Activated B cell treated with CpG ODN at 0.5 μM for 24 hours (primary cell): Measurements from ENCODE around the gene PSMB8. TPM values are rescaled to one million over a fixed set of nuclear protein-coding genes. Genes with fewer than 3 reads are reported as not detected.

ENCODE experiments used
- ATAC-seq: fragments of 200-7000 bp; cut with Tn5 transposase; one replicate; pipeline ENCODE4 v1.10.0; 2021; ENCODE audit warnings: low read depth, mild to moderate bottlenecking, moderate library complexity
- CTCF ChIA-PET: fragments of 350-600 bp; sonication (Branson Sonifier 250); formaldehyde crosslinking; loops from one replicate; lab custom pipeline; 2021; ENCODE audit warnings: antibody characterized with exemption; lab: Charles Lee
- POLR2A ChIA-PET: fragments of 350-600 bp; sonication (Branson Sonifier 250); formaldehyde crosslinking; loops from one replicate; lab custom pipeline; 2021; ENCODE audit warnings: antibody characterized with exemption; lab: Charles Lee
- DNase-seq: peaks from one replicate; pipeline ENCODE4 v3.0.0; 2022
- H3K27ac Mint-ChIP-seq: one replicate; pipeline ENCODE4 v1.8.0; 2020; ENCODE audit warnings: mixed read lengths
- H3K27me3 Mint-ChIP-seq: one replicate; pipeline ENCODE4 v1.8.0; 2021; ENCODE audit warnings: mixed read lengths
- H3K36me3 Mint-ChIP-seq: one replicate; pipeline ENCODE4 v1.8.0; 2021; ENCODE audit warnings: low read depth, mixed read lengths
- H3K4me1 Mint-ChIP-seq: one replicate; pipeline ENCODE4 v1.8.0; 2021; ENCODE audit warnings: mixed read lengths
- H3K4me3 Mint-ChIP-seq: one replicate; pipeline ENCODE4 v1.8.0; 2020; ENCODE audit warnings: mild to moderate bottlenecking, mixed read lengths
- H3K9me3 Mint-ChIP-seq: one replicate; pipeline ENCODE4 v1.8.0; 2020; ENCODE audit warnings: mixed read lengths
- intact Hi-C: fragments of 100-400 bp; cut with micrococcal nuclease; formaldehyde crosslinking; loops from one replicate; pipeline ENCODE4 v1.15.1; 2024
- total RNA-seq: library from RNA; stranded (reverse); gene quantifications from 2 replicates; pipeline ENCODE4 v1.2.3, GENCODE V29; 2022
- TF ChIP-seq, protein P1 (sequence below): fragments of 200-600 bp; IDR thresholded peaks from one replicate; pipeline ENCODE4 v1.8.0; 2022; ENCODE audit warnings: antibody characterized with exemption, mild to moderate bottlenecking

PSMB8 gene
- total RNA-seq, 1 donor from 2014 or later, result 182 TPM

DNA sequence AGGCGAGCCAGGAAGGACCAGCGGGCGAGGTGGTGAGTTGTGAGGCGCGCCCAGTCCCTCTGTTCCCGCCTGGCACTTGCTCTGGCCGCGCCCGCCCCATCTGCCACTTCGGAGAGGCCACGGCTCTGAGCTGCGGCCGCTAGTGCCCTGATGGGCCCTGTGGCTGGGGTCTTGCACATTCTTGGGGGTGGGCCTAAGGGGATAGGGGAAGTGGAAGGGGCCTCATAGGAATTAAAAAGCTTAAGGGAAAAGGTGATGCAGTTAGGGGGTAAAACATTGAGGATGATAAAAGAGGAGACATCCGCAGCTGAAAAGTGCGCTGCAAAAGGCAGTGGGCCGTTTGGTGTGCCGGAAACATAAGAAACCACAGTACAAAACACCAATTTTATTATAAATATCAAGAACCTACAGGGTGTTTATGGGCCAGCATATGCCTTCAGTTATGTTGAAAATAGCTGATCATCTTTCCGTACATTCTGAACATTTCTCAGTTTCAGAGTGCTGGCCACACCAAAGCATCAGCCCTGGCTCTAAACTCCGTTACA lies 1.1 kb upstream of the PSMB8 start:
- ChIA-PET POLR2A (interaction anchor here (0.5 to 11.9 kb wide), 61 partner anchors 13 to 1049 kb away, joined by 3 to 904 read pairs (median 5); partner anchors contain the start of genes AGPAT1, ATF6B, B3GALT4 and BRD2), CTCF (interaction anchor here (0.9 to 9.7 kb wide), 7 partner anchors 10 to 140 kb away, joined by 3 to 218 read pairs (median 5); partner anchors contain the start of genes HLA-DMA, PSMB9 and TAP1)
- peaks cover 97% of the 10 kb centered on the region for H3K36me3 Mint-ChIP-seq
- TF ChIP-seq, protein P1, sequence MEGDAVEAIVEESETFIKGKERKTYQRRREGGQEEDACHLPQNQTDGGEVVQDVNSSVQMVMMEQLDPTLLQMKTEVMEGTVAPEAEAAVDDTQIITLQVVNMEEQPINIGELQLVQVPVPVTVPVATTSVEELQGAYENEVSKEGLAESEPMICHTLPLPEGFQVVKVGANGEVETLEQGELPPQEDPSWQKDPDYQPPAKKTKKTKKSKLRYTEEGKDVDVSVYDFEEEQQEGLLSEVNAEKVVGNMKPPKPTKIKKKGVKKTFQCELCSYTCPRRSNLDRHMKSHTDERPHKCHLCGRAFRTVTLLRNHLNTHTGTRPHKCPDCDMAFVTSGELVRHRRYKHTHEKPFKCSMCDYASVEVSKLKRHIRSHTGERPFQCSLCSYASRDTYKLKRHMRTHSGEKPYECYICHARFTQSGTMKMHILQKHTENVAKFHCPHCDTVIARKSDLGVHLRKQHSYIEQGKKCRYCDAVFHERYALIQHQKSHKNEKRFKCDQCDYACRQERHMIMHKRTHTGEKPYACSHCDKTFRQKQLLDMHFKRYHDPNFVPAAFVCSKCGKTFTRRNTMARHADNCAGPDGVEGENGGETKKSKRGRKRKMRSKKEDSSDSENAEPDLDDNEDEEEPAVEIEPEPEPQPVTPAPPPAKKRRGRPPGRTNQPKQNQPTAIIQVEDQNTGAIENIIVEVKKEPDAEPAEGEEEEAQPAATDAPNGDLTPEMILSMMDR, result no peak
- peak overlapping the region; percentile 100 for H3K27ac Mint-ChIP-seq
- no peaks in the 10 kb centered on the region for H3K27me3 Mint-ChIP-seq
- ATAC-seq (no peak), DNase-seq (no peak)
- intact Hi-C loops, result loop anchor here (1.0 to 5.0 kb wide), 4 partner anchors 8 to 572 kb away; partner anchors contain the start of genes CUTA, HLA-DMB and TAP1
- H3K4me1 Mint-ChIP-seq, result peaks cover 89% of the 10 kb centered on the region
- H3K9me3 Mint-ChIP-seq, result no peaks in the 10 kb centered on the region
- peak overlapping the region; percentile 99 for H3K4me3 Mint-ChIP-seq

DNA sequence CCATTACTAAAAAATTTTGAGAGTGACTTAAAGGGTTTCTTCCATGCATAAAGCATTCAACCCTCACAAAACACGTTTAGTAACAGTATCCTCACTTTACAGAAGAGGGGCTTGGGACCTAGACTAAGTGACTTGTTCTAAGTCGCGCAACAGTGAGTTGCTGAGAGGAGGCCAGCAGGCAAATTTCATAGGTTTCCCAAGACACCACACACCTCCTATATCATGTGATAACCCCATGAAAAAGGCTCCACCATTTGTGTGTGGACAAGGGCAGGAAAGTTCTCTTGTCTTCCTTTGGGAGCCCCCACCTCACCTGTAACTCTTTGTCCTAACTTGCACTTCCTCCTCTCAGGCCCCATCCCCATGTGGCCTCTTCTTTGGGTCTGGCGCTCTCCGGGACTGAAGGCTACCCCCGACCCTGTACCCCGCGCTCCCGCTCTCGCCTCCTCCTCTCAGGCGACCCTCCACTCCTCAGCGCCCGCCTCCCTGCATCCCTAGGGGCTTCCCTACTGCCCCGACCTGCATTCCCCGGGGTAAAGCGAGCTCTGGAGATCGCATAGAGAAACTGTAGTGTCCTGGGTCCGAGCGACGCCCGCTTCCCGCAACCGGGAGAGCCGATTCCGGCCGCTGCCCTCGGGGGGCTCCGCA lies 392 bp downstream of the PSMB8 start:
- TF ChIP-seq, protein P1, result no peak

GRCh38 chr6:32842690-32843089 lies 1.2 kb downstream of the PSMB8 start:
- H3K36me3 Mint-ChIP-seq, result peaks cover 81% of the 10 kb centered on the region

More for the DNA sequence above, 392 bp downstream of the PSMB8 start:
- Mint-ChIP-seq H3K4me3 (peak overlapping the region; percentile 99), H3K4me1 (peaks cover 91% of the 10 kb centered on the region), H3K36me3 (peaks cover 87% of the 10 kb centered on the region), H3K27ac (peak overlapping the region; percentile 100), H3K27me3 (no peaks in the 10 kb centered on the region), H3K9me3 (no peaks in the 10 kb centered on the region)
- ChIA-PET CTCF (interaction anchor here (1.1 to 9.7 kb wide), 4 partner anchors 11 to 142 kb away, joined by 5 to 218 read pairs (median 114); partner anchors contain the start of genes PSMB9 and TAP1), POLR2A (interaction anchor here (0.6 to 11.9 kb wide), 19 partner anchors 8 to 653 kb away, joined by 3 to 904 read pairs (median 7); partner anchors contain the start of genes BRD2, HLA-DMA, HLA-DOB and HLA-DQB1)
- DNase-seq, result no peak
- intact Hi-C loops, result loop anchor here (5.0 kb wide), 1 partner anchor 574 kb away; the partner anchor contains the start of gene CUTA
- ATAC-seq, result no peak

DNA sequence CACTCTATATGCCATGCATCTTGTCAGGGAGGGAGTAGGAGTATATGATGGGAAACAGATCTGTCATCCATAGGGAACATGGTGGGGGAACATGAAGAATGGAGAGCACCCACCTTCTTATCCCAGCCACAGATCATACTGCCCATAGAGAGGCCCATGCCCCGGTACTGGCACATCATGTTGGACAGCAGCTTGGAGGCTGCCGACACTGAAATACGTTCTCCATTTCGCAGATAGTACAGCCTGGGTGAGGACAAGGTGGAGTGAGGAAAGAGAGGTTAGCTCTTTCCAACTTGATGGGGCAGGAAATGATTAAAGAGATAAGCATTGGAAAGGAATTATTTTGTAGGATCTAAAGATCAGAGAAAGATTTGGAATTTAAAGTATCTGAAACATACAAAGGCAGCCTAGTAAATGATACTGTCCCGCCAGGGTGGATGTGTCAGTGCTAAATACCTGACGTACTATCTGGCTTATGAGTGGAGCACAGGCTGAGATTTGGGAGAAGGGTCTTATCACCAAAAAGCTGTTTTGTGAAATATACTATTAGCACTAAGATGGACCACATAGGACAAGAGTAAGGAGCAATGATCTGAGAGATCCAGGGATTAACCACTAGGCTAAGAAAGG lies 1.7 kb downstream of the PSMB8 start:
- H3K36me3 Mint-ChIP-seq, result peaks cover 81% of the 10 kb centered on the region
- peaks cover 85% of the 10 kb centered on the region for H3K4me1 Mint-ChIP-seq
- intact Hi-C loops, result loop anchor here (5.0 kb wide), 1 partner anchor 575 kb away; the partner anchor contains the start of gene CUTA
- ChIA-PET POLR2A (interaction anchor here (0.6 to 11.9 kb wide), 11 partner anchors 9 to 231 kb away, joined by 3 to 904 read pairs (median 4); partner anchors contain the start of genes BRD2, HLA-DPA1, PSMB9 and TAP1), CTCF (interaction anchor here (1.1 to 9.7 kb wide), 4 partner anchors 12 to 143 kb away, joined by 5 to 218 read pairs (median 110); partner anchors contain the start of genes PSMB9 and TAP1)
- ATAC-seq (no peak), DNase-seq (no peak)
- peak overlapping the region; percentile 99 for H3K4me3 Mint-ChIP-seq
- TF ChIP-seq, protein P1, result no peak
- H3K27ac Mint-ChIP-seq, result peak overlapping the region; percentile 100
- no peaks in the 10 kb centered on the region for H3K9me3 Mint-ChIP-seq
- H3K27me3 Mint-ChIP-seq, result no peaks in the 10 kb centered on the region

More at GRCh38 chr6:32842690-32843089, 1.2 kb downstream of the PSMB8 start:
- Mint-ChIP-seq H3K27me3 (no peaks in the 10 kb centered on the region), H3K4me1 (peaks cover 85% of the 10 kb centered on the region), H3K27ac (peak overlapping the region; percentile 100), H3K9me3 (no peaks in the 10 kb centered on the region), H3K4me3 (peak overlapping the region; percentile 99)
- no peak for DNase-seq
- ATAC-seq, result no peak
- POLR2A ChIA-PET, result interaction anchor here (0.9 to 11.9 kb wide), 7 partner anchors 8 to 128 kb away, joined by 3 to 904 read pairs (median 25); partner anchors contain the start of genes BRD2, HLA-DMA, PSMB9 and TAP1
- intact Hi-C loops, result loop anchor here (5.0 kb wide), 1 partner anchor 575 kb away; the partner anchor contains the start of gene CUTA
- CTCF ChIA-PET, result interaction anchor here (1.1 to 9.7 kb wide), 4 partner anchors 12 to 142 kb away, joined by 5 to 218 read pairs (median 110); partner anchors contain the start of genes PSMB9 and TAP1
- TF ChIP-seq, protein P1, result no peak
